Fibroblast of villous mesenchyme (primary cell): ENCODE data around the gene MTARC2. TPM values are rescaled to one million over a fixed set of nuclear protein-coding genes. Genes with fewer than 3 reads are reported as not detected.

Experiments
- DNase-seq: peaks from one replicate; pipeline ENCODE4 v3.0.0-alpha.2; 2010; ENCODE audit warnings: low read depth
- H3K4me3 ChIP-seq: 2 replicates; pipeline ENCODE4 v1.5.1; 2011; ENCODE audit warnings: low read depth, mild to moderate bottlenecking, low read length
- total RNA-seq: library from RNA; depleted of rRNA; stranded (reverse); fragments of >200 nt; gene quantifications from 2 replicates; pipeline ENCODE4 v1.2.3, GENCODE V29; 2012
- TF ChIP-seq, protein P1 (sequence below): IDR thresholded peaks from 2 replicates; pipeline ENCODE4 v1.5.1; 2012; ENCODE audit warnings: low read depth, mild to moderate bottlenecking, low read length; ENCODE audit not compliant: insufficient read depth

MTARC2 gene
- total RNA-seq, 1 donor = 2.2 TPM

DNA sequence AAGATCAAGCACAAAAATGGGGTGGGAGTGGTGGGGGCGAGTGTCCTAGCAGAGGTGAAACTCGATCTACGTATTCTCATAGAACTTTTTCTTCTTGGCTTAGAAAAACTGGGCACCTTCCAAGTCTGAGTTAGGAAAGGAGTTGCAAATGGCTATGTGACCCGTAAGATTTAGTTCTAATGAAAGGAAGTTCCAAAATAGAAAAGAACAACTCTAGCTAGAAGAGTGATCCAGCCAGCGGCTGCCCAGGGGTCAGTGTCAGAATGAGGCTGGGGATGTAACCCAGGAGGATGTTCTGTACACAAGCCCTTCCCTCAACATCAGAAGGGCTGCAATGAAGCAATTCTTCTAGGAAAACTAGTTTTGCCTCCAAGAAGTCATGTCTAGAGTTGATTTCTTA, 43.8 kb downstream of the MTARC2 start:
- TF ChIP-seq, protein P1, sequence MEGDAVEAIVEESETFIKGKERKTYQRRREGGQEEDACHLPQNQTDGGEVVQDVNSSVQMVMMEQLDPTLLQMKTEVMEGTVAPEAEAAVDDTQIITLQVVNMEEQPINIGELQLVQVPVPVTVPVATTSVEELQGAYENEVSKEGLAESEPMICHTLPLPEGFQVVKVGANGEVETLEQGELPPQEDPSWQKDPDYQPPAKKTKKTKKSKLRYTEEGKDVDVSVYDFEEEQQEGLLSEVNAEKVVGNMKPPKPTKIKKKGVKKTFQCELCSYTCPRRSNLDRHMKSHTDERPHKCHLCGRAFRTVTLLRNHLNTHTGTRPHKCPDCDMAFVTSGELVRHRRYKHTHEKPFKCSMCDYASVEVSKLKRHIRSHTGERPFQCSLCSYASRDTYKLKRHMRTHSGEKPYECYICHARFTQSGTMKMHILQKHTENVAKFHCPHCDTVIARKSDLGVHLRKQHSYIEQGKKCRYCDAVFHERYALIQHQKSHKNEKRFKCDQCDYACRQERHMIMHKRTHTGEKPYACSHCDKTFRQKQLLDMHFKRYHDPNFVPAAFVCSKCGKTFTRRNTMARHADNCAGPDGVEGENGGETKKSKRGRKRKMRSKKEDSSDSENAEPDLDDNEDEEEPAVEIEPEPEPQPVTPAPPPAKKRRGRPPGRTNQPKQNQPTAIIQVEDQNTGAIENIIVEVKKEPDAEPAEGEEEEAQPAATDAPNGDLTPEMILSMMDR = no peak
- DNase-seq = no peak
- H3K4me3 ChIP-seq = no peak overlapping the region

DNA sequence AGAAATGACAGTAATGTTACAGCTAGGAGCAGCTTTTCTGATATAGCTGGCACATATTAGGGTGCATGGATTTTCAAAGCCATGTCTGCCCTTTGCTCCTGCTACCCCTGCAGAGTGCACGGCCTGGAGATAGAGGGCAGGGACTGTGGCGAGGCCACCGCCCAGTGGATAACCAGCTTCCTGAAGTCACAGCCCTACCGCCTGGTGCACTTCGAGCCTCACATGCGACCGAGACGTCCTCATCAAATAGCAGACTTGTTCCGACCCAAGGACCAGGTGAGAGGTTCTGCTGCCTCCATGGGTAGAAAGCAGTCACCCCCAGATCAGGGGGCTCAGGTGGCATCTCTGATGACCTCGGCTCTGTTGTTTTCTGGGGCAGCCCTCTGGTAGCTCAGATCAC, 48.4 kb downstream of the MTARC2 start:
- DNase-seq = no peak
- TF ChIP-seq, protein P1 = no peak
- H3K4me3 ChIP-seq = no peak overlapping the region

DNA sequence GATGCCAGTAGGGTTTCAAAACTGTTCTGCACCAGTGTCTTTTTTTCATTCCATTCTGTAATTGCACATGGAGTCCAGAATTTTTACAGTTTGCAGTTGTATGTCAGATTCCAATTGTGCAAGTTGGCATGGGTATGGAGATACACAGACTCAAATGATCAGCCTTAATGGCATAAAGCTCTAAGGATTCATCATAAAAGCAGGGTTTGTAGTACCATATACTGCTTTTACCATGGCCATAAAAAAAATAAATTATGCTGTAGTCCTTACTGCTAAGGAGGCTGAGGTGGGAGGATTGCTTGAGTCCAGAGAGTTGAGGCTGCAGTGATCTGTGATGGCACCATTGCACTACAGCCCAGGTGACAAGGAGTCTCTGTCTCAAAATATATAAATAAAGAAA, 48.9 kb downstream of the MTARC2 start:
- no peak overlapping the region for H3K4me3 ChIP-seq
- TF ChIP-seq, protein P1 = no peak
- DNase-seq = no peak

DNA sequence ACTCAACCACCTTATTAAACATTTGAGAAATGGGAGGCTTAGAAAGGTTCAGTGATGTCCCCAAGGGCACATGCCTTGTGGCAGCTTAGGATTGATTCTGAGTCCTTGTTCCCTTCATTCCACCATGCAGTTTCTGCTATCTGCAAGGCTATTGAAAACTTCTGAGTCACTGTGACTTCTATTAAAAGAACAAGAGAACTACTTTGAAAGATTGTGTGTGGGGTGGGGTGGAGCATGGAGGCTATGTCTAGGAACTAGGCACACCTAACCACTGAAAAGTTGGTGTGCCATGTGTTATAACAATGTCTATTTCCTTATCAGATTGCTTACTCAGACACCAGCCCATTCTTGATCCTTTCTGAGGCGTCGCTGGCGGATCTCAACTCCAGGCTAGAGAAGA, 49.4 kb downstream of the MTARC2 start:
- TF ChIP-seq, protein P1 = no peak
- no peak overlapping the region for H3K4me3 ChIP-seq
- no peak for DNase-seq

DNA sequence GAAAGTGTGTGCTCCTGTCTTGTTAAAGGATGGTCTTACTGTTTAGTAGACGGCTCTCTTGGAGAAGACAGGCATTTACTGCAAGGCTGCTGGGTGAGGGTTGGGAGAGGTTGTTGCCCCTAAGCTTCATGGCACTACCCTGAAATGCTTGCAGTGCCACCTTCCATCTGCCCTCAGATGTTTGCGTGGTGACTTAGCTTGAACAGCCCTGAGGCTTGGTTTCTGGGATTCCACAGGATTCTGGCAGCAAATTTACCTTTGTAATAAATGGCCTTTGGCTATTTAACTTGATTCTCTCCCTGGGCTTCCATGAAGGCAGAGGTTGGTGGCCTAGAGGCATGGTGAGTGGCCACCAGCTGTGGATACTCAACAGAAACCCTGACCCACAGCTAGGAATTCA, 50.2 kb downstream of the MTARC2 start:
- TF ChIP-seq, protein P1 = no peak
- H3K4me3 ChIP-seq = no peak overlapping the region
- no peak for DNase-seq

DNA sequence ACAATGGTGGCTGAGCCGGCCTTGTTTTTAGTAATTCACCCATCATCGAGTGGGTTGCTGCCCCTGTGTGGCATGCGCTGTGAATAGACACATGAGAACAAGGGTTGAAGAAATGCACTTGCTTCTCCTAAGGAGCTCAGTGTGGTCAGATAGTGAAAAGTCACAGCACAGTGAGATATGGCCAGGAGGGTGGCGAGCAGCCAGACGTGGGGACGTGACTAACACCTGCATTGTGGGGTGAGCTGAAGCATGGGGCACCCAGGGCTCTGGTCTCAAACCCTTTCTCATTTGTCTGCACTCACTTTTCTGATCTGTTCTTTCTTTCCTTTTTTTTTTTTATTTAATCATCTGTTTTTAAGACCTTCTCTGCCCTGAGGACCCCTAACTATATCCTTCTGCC, 52.1 kb downstream of the MTARC2 start:
- DNase-seq = no peak
- TF ChIP-seq, protein P1 = no peak
- H3K4me3 ChIP-seq = no peak overlapping the region

DNA sequence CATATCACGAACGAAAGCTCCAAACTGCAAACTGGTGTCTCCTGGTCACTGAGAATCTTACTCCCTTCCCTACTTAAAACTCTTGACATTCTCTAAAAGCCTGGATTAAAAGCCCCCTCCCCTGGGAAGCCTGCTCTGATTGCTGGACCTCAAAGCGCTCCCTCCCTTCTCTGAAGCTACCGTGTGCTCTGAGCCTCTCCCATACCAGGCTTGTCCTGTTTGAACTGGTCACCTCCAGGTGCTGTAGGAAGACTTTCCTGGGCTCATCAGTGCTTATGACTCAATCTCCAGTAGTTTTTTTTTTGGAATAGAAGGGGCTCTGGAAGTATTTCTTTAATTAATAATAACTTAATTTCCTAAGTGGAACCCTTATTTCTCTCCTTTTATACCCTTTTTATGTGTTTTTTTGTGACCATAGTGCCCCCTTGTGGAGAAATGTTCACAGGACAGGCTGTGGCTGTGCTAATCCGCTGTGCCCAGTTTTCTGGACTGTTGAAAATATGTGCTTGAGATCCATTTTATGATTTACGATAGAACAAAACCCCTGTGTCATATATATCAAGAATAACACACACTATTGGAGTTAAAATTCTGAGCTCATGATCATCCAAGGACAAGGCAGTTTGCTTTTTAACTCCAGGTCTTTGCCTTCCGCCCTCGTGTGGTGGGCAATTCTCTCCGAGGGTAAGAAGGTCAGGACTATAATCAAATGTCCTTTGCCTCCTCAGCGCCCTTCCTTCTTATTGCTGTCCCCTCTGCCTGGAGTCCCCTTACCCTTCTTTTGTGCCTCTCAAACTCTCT, 55.5 kb downstream of the MTARC2 start:
- peak; percentile 50 for DNase-seq
- TF ChIP-seq, protein P1 = peak; percentile 75

More for the DNA sequence above, 55.5 kb downstream of the MTARC2 start:
- no peak overlapping the region for H3K4me3 ChIP-seq
